Right atrium auricular region (tissue), 2 donors: ENCODE data around the gene EML5. TPM values are rescaled to one million over a fixed set of nuclear protein-coding genes. Genes with fewer than 3 reads are reported as not detected.

Experiments used
- DNase-seq: peaks from one replicate; pipeline ENCODE4 v3.0.0-alpha.2; 2019; ENCODE audit warnings: low spot score
- H3K27ac ChIP-seq, 2 donors: fragments of 200-600 bp; sonication (generic); 1 replicate in 1 of 2; 2 replicates in 1 of 2; pipeline ENCODE4 v1.5.1; 2016 to 2019
- H3K27me3 ChIP-seq, 2 donors: fragments of 200-600 bp; sonication (generic); one replicate each; pipeline versions ENCODE4 v1.5.1 to v1.6.0; 2017 to 2019
- H3K36me3 ChIP-seq: fragments of 200-600 bp; sonication (generic); one replicate; pipeline ENCODE4 v1.5.1; 2016
- H3K4me1 ChIP-seq, 2 donors: fragments of 200-600 bp; sonication (generic); one replicate each; pipeline versions ENCODE4 v1.5.1 to v1.6.0; 2017 to 2019
- H3K4me3 ChIP-seq, 2 donors: fragments of 200-600 bp; sonication (generic); 1 replicate in 1 of 2; 2 replicates in 1 of 2; pipeline ENCODE4 v1.5.1; 2017 to 2019; ENCODE audit warnings: mild to moderate bottlenecking in 1 of 2, moderate library complexity in 1 of 2
- H3K9me3 ChIP-seq, 2 donors: fragments of 200-600 bp; sonication (generic); one replicate each; pipeline ENCODE4 v1.5.1; 2019
- total RNA-seq, 2 donors: library from RNA; depleted of rRNA; stranded (reverse); fragments of >200 nt; gene quantifications; one replicate each; pipeline ENCODE4 v1.1.0, GENCODE V29; 2016
- TF ChIP-seq, protein P1 (sequence below), 2 donors: fragments of 200-600 bp; sonication (generic); IDR thresholded peaks; one replicate each; pipeline ENCODE4 v1.5.1; 2019; ENCODE audit warnings: antibody characterized with exemption in 2 of 2

Gene EML5
- total RNA-seq, 2 donors from 2014 or later, result 0.11 to 0.75 TPM

DNA sequence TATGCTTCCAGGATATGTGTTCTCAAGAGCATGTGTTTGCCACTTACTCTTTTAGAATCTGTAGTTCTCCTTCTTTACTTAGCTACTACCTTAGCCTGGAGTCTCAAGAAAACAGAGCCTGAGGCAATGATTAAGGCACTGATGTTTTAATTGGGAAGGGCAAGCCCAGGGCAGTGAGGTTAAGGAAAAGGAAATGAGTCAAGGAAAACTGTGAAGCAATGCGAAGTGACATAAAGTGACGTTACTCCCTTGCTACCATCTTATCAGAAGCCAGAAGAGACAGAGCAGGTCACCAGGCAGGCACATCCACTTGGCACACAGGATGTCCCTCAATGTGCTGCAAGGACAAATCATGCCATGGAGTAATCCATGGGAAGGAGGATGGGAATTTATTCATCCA, 11.3 kb upstream of the EML5 start:
- TF ChIP-seq, protein P1, sequence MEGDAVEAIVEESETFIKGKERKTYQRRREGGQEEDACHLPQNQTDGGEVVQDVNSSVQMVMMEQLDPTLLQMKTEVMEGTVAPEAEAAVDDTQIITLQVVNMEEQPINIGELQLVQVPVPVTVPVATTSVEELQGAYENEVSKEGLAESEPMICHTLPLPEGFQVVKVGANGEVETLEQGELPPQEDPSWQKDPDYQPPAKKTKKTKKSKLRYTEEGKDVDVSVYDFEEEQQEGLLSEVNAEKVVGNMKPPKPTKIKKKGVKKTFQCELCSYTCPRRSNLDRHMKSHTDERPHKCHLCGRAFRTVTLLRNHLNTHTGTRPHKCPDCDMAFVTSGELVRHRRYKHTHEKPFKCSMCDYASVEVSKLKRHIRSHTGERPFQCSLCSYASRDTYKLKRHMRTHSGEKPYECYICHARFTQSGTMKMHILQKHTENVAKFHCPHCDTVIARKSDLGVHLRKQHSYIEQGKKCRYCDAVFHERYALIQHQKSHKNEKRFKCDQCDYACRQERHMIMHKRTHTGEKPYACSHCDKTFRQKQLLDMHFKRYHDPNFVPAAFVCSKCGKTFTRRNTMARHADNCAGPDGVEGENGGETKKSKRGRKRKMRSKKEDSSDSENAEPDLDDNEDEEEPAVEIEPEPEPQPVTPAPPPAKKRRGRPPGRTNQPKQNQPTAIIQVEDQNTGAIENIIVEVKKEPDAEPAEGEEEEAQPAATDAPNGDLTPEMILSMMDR (IDR thresholded peaks at IDR 0.05), result no peak
- Histone ChIP-seq H3K36me3 (no peaks in the 10 kb centered on the region), H3K27ac (no peak overlapping the region), H3K4me1 (no peaks in the 10 kb centered on the region), H3K4me3 (no peak overlapping the region), H3K9me3 (peaks cover 0 to 7% of the 10 kb centered on the region in 2 donors), H3K27me3 (no peaks in the 10 kb centered on the region)
- no peak for DNase-seq

DNA sequence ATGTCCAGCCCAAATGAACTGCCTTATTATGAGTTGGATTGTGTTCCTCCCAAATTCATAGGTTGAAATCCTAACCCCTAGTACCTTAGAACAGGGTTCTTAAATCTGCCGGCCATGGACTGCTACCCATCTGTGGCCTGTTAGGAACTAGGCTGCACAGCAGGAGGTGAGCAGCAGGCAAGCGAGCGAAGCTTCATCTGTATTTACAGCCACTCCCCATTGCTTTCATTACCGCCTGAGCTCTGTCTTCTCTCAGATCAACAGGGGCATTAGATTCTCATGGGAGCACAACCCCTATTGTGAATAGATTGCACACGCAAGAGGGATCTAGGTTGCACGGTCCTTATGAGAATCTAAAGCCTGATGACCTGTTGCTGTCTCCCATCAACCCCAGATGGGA, 9.8 kb upstream of the EML5 start:
- Histone ChIP-seq H3K4me3 (no peak overlapping the region), H3K27me3 (no peaks in the 10 kb centered on the region), H3K27ac (no peak overlapping the region), H3K36me3 (no peaks in the 10 kb centered on the region), H3K9me3 (no peaks in the 10 kb centered on the region), H3K4me1 (no peaks in the 10 kb centered on the region)
- no peak for DNase-seq
- TF ChIP-seq, protein P1 (IDR thresholded peaks at IDR 0.05), result no peak

DNA sequence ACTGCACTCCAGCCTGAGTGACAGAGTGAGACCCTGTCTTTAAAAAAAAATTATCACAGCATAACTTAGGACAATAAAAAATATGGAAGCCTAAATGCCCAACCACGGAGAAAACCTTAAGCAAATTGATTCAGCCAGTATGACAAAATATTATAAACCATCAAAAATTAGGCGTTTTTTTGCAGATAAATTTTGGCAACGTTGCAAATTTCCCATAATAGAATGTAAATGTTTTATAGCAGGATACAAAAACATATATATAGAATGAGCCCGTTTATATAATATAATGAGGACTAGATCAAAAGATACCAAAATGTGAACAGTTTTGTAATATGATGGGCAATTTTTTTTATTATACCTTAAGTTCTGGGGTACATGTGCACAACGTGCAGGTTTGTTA, 6.8 kb upstream of the EML5 start:
- TF ChIP-seq, protein P1 (IDR thresholded peaks at IDR 0.05), result no peak
- Histone ChIP-seq H3K9me3 (no peaks in the 10 kb centered on the region), H3K27me3 (no peaks in the 10 kb centered on the region), H3K27ac (no peak overlapping the region), H3K4me3 (no peak overlapping the region), H3K36me3 (no peaks in the 10 kb centered on the region), H3K4me1 (no peaks in the 10 kb centered on the region)
- DNase-seq, result no peak

DNA sequence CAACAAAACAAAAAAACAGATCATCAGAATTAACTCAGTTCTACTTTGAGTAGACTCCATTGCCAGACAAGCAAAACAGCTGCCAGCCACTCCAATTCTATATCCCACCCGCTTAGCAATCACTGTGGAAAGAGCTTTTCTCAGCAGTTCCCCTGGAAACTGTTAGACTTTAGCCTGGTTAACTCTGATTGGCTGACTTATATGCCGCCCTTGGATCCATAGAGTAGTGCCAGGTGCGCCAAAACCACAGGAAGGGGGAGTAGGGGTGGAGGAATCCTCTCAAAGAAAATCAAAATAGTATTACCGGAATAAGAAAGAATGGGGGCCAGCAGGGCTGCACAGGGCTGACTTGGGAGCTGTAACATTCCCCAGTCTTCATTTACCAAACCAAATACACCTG, 5.4 kb upstream of the EML5 start:
- DNase-seq, result no peak
- H3K27me3 ChIP-seq, result no peaks in the 10 kb centered on the region
- H3K9me3 ChIP-seq, result no peaks in the 10 kb centered on the region
- H3K4me3 ChIP-seq, result no peak overlapping the region
- TF ChIP-seq, protein P1 (IDR thresholded peaks at IDR 0.05), result no peak
- no peaks in the 10 kb centered on the region for H3K36me3 ChIP-seq
- no peak overlapping the region for H3K27ac ChIP-seq
- H3K4me1 ChIP-seq, result peaks cover 0 to 4% of the 10 kb centered on the region in 2 donors

DNA sequence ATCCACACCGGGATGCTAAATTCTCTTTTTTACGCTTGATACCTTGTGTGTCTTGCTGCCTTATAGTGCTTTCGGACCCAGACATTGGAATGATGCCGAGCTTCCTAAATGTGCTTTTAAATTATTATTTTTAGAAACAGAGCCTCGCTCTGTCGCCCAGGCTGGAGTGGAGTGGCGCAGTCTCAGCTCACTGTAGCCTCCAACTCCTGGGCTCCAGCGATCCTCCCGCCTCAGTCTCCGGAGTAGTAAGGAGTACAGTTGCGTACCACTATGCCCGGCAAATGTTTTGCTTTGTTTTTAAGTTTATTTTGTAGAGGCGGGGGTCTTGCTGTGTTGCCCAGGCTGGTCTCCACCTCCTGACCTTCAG, 489 bp upstream of the EML5 start:
- Histone ChIP-seq H3K36me3 (no peaks in the 10 kb centered on the region), H3K4me1 (peaks cover 0 to 14% of the 10 kb centered on the region in 2 donors), H3K4me3 (peak overlapping the region; percentile 55 to 68), H3K27ac (peak overlapping the region in 1 of 2 donors; percentile 68), H3K9me3 (no peaks in the 10 kb centered on the region), H3K27me3 (no peaks in the 10 kb centered on the region)
- TF ChIP-seq, protein P1 (IDR thresholded peaks at IDR 0.05), result no peak
- no peak for DNase-seq
